Gastrocnemius medialis (tissue), 4 donors: ENCODE measurements around the gene UNC13C. TPM values are rescaled to one million over a fixed set of nuclear protein-coding genes. Genes with fewer than 3 reads are reported as not detected.

ENCODE experiments used
- ATAC-seq, 2 donors: fragments of 150-250 bp; one replicate each; pipeline ENCODE4 v1.9.1; 2016
- DNase-seq, 2 donors: peaks; one replicate each; pipeline ENCODE4 v3.0.0-alpha.2; 2019
- H3K27ac ChIP-seq, 4 donors: fragments of 200-600 bp; sonication (generic); 1 replicate in 1 of 4; 2 replicates in 3 of 4; pipeline ENCODE4 v1.5.1; 2016 to 2018; ENCODE audit warnings: mild to moderate bottlenecking in 2 of 4, moderate library complexity in 1 of 4
- H3K27me3 ChIP-seq, 3 donors: fragments of 200-600 bp; sonication (generic) in 2 of 3; 1 replicate in 1 of 3; 2 replicates in 2 of 3; pipeline versions ENCODE4 v1.5.1 to v1.6.0; 2016 to 2019; ENCODE audit warnings: mild to moderate bottlenecking in 1 of 3, moderate library complexity in 1 of 3
- H3K36me3 ChIP-seq, 2 donors: fragments of 200-600 bp; sonication (generic) in 1 of 2; one replicate each; pipeline ENCODE4 v1.5.1; 2017 to 2018
- H3K4me1 ChIP-seq, 2 donors: fragments of 200-600 bp; sonication (generic) in 1 of 2; one replicate each; pipeline ENCODE4 v1.5.1; 2016 to 2017; ENCODE audit warnings: mild to moderate bottlenecking in 2 of 2
- H3K4me3 ChIP-seq, 4 donors: fragments of 200-600 bp; sonication (generic) in 3 of 4; 1 replicate in 1 of 4; 2 replicates in 3 of 4; pipeline ENCODE4 v1.5.1; 2016 to 2019; ENCODE audit warnings: mild to moderate bottlenecking in 2 of 4
- H3K9me3 ChIP-seq, 3 donors: fragments of 200-600 bp; sonication (generic) in 2 of 3; 1 replicate in 1 of 3; 2 replicates in 2 of 3; pipeline ENCODE4 v1.5.1; 2016 to 2019
- CTCF ChIP-seq, 5 experiments: fragments of 450-650 bp in 3 of 5; fragments of 200-600 bp in 2 of 5; sonication (generic) in 2 of 5; IDR thresholded peaks in 4 of 5; conservative IDR thresholded peaks in 1 of 5; 1 replicate in 4 of 5; 2 replicates in 1 of 5; pipeline ENCODE4 v1.5.1; 2016 to 2019; ENCODE audit warnings: antibody characterized with exemption in 5 of 5, mild to moderate bottlenecking in 3 of 5, moderate library complexity in 3 of 5
- POLR2A ChIP-seq, 2 donors: fragments of 450-650 bp; IDR thresholded peaks; one replicate each; pipeline ENCODE4 v1.6.1; 2017; ENCODE audit warnings: antibody characterized with exemption in 2 of 2, mild to moderate bottlenecking in 2 of 2, moderate library complexity in 2 of 2
- in situ Hi-C, 4 donors: fragments of 200-750 bp; cut with MboI; loops; one replicate each; pipeline versions ENCODE4 v1.15.0 to v1.8.0; 2017; ENCODE audit warnings: low sequenced_read_pairs in 4 of 4
- intact Hi-C: fragments of 100-400 bp; cut with DNase I; formaldehyde crosslinking; loops from one replicate; pipeline ENCODE4 v1.15.1; 2023; ENCODE audit warnings: low total_unique reads
- total RNA-seq, 4 donors: library from RNA; depleted of rRNA; stranded (reverse); fragments of >200 nt; gene quantifications; one replicate each; pipeline versions ENCODE4 v1.1.0 to v1.2.3, GENCODE V29; 2016

The UNC13C gene
- total RNA-seq, 4 donors from 2014 or later: 2.5 to 6.6 (median 3.6) TPM

- in situ Hi-C loops (loop anchor here in 1 of 4 donors (25.0 kb wide), 1 partner anchor 88 kb away; no protein-coding TSS in a partner anchor), intact Hi-C loops (no loop called here)
- ATAC-seq (no peak), DNase-seq (no peak)
- no peaks in the 10 kb centered on the region for H3K4me1 ChIP-seq
- H3K27me3 ChIP-seq: no peaks in the 10 kb centered on the region
- no peaks in the 10 kb centered on the region for H3K9me3 ChIP-seq
- no peaks in the 10 kb centered on the region for H3K36me3 ChIP-seq
- H3K4me3 ChIP-seq: no peak overlapping the region
- TF ChIP-seq CTCF (IDR thresholded peaks at IDR 0.05 in 4 of 5, conservative IDR thresholded peaks at IDR 0.05 in 1 of 5) (no peak), POLR2A (IDR thresholded peaks at IDR 0.05) (no peak)
- H3K27ac ChIP-seq: no peak overlapping the region
Observed at GRCh38 chr15:54374184-54374952, 396.1 kb downstream of the UNC13C start.

DNA sequence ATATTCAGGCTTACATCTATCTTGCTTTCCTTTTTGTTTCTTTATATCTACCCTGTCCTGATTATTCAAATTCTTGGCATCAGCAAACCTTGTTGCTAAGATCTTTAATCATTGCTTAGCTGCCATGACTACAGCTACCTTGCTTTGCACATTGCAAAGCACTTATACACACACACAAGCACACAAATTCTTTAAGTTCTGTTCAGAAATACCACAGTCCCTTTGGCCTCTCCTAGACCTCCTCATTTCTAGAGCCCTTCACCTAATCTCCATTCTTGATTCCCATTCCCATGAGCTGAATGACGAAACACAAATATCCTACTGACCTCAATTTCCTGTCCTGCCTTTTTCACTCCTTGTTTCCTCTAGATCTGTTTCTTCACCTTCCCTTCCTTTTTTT is 409.6 kb downstream of the UNC13C start:
- in situ Hi-C loops (no loop called here), intact Hi-C loops (no loop called here)
- Histone ChIP-seq H3K9me3 (no peaks in the 10 kb centered on the region), H3K4me3 (no peak overlapping the region), H3K27ac (no peak overlapping the region), H3K36me3 (no peaks in the 10 kb centered on the region), H3K4me1 (no peaks in the 10 kb centered on the region), H3K27me3 (no peaks in the 10 kb centered on the region)
- no peak for DNase-seq
- ATAC-seq: no peak
- TF ChIP-seq CTCF (IDR thresholded peaks at IDR 0.05 in 4 of 5, conservative IDR thresholded peaks at IDR 0.05 in 1 of 5): no peak
- no peak for TF ChIP-seq POLR2A (IDR thresholded peaks at IDR 0.05)

- in situ Hi-C loops: no loop called here
- Histone ChIP-seq H3K4me3 (no peak overlapping the region), H3K27ac (no peak overlapping the region), H3K36me3 (no peaks in the 10 kb centered on the region), H3K27me3 (no peaks in the 10 kb centered on the region), H3K4me1 (no peaks in the 10 kb centered on the region), H3K9me3 (no peaks in the 10 kb centered on the region)
- ATAC-seq (no peak), DNase-seq (no peak)
- TF ChIP-seq CTCF (IDR thresholded peaks at IDR 0.05 in 4 of 5, conservative IDR thresholded peaks at IDR 0.05 in 1 of 5): no peak
- no peak for TF ChIP-seq POLR2A (IDR thresholded peaks at IDR 0.05)
- intact Hi-C loops: no loop called here
Observed at GRCh38 chr15:54388746-54389145, 410.5 kb downstream of the UNC13C start.

DNA sequence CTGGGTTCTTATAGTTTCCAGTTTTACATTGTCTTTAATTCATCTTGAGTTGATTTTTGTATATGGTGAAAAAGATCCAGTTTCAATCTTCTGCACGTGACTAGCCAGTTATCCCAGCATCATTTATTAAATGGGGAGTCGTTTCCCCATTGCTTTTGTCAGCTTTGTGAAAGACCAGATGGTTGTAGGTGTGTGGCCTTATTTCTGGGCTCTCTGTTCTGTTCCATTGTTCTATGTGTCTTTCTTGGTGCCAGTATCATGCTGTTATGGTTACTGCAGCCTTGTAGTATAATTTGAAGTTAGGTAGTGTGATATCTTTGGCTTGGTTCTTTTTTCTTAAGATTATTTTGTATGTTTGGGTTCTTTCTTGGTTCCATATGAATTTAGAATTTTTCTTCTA is 432.2 kb downstream of the UNC13C start:
- Histone ChIP-seq H3K4me1 (no peaks in the 10 kb centered on the region), H3K27ac (no peak overlapping the region), H3K27me3 (no peaks in the 10 kb centered on the region), H3K4me3 (no peak overlapping the region), H3K36me3 (no peaks in the 10 kb centered on the region), H3K9me3 (no peaks in the 10 kb centered on the region)
- ATAC-seq: no peak
- TF ChIP-seq CTCF (IDR thresholded peaks at IDR 0.05 in 4 of 5, conservative IDR thresholded peaks at IDR 0.05 in 1 of 5): no peak
- no peak for TF ChIP-seq POLR2A (IDR thresholded peaks at IDR 0.05)
- in situ Hi-C loops: no loop called here
- intact Hi-C loops: no loop called here
- DNase-seq: no peak
